Breast epithelium (tissue), 3 donors: ENCODE results near the gene RLIM.

Experiments
- CTCF ChIP-seq, 3 donors: fragments of 450-650 bp; IDR thresholded peaks; one replicate each; pipeline ENCODE4 v1.5.1; 2016 to 2017; ENCODE audit warnings: antibody characterized with exemption in 3 of 3, mild to moderate bottlenecking in 3 of 3, moderate library complexity in 3 of 3
- POLR2AphosphoS5 ChIP-seq, 3 donors: sonication (generic); formaldehyde crosslinking; IDR thresholded peaks; one replicate each; pipeline ENCODE4 v1.6.1; 2017; ENCODE audit warnings: antibody characterized with exemption in 3 of 3

- no peak for TF ChIP-seq CTCF (IDR thresholded peaks at IDR 0.05)
- TF ChIP-seq POLR2AphosphoS5 (IDR thresholded peaks at IDR 0.05) = no peak
Measured at GRCh38 chrX:74603040-74603439, 11.4 kb downstream of the RLIM start.
